SU-DHL-6 (cell line): ENCODE data around the gene HAGHL.

ENCODE experiments used
- CTCF ChIP-seq: fragments of 200-600 bp; sonication (generic); IDR thresholded peaks from one replicate; pipeline ENCODE4 v1.5.1; 2017; ENCODE audit warnings: antibody characterized with exemption, mild to moderate bottlenecking, low read length, moderate library complexity; ENCODE audit not compliant: insufficient read depth, poor library complexity, severe bottlenecking
- EZH2phosphoT487 ChIP-seq: fragments of 200-600 bp; sonication (generic), shearing (Covaris generic); conservative IDR thresholded peaks from 2 replicates; pipeline ENCODE4 v1.6.1; 2018; ENCODE audit warnings: mild to moderate bottlenecking, antibody characterized with exemption, low read length, moderate library complexity, mixed read lengths

GRCh38 chr16:767743-768235 is 40.9 kb downstream of the HAGHL start:
- no peak for TF ChIP-seq CTCF
- TF ChIP-seq EZH2phosphoT487: no peak
